GM21360 (cell line): ENCODE data around the gene CHMP1A.

Experiments
- ATAC-seq: cut with Tn5 transposase; IDR thresholded peaks from one replicate; pipeline ENCODE4 v1.9.1; 2021; ENCODE audit warnings: mild to moderate bottlenecking, moderate library complexity; ENCODE audit not compliant: unreplicated experiment

CHMP1A gene

DNA sequence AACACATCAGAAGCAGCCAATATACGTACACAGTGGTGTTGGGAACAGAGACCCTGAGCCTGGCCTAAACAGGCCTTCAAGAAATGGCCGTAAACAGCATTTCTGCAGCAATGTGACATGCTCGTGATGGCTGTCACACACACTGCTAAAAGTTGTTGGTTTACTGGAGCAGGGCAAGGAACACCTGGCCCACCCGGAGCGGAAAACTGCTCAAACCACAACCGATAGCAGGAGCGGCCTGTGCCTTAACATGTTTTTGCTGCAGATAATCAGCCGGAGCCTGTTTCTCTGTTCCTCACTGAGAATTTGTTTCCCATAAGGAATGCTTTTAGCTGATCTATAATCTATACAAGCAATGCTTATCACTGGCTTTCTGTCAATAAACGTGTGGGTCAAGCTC, 50.1 kb downstream of the CHMP1A start:
- ATAC-seq, result no peak

- ATAC-seq, result no peak
Measured at GRCh38 chr16:89606006-89606405, 51.5 kb downstream of the CHMP1A start.

DNA sequence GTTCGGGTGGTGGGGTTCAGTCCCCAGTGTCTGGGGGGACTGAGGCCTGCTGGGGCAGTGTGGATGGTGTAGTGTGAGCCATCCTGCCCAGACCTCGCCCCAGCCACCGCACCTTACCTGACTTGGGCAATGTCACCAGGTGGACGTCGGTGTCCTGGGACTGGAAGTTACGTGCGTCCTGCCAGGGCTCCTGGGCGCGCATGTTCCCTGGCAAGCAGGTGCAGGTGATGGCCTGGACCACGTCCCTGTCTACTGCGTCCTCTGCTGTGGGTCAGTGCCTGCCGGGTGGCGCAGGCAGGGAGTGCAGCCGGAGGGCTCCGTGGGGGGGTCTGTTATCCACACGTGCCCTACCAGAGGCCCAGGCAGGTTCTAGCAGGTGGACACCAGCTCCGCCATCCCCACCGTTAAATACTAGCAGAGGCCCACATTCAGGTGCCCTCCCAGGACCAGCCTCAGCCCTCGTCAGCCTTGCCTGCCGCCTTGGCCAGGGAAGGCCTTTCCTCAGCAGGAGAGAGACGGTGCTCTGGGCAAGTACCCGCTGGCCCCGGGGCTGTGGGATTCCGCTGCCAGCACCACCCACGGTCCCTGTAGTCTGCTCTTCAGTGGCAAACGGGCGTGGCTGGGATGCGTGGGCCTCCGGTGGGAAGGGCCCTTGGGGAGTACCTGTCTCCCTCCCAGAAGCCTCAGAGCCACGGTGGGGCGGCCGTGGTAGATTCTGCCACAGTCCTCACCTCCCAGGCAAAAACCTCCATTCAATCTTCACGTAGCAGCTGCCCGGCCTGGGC, 52.1 kb downstream of the CHMP1A start:
- ATAC-seq, result no peak

- no peak for ATAC-seq
Measured at GRCh38 chr16:89604764-89605163, 52.7 kb downstream of the CHMP1A start.

DNA sequence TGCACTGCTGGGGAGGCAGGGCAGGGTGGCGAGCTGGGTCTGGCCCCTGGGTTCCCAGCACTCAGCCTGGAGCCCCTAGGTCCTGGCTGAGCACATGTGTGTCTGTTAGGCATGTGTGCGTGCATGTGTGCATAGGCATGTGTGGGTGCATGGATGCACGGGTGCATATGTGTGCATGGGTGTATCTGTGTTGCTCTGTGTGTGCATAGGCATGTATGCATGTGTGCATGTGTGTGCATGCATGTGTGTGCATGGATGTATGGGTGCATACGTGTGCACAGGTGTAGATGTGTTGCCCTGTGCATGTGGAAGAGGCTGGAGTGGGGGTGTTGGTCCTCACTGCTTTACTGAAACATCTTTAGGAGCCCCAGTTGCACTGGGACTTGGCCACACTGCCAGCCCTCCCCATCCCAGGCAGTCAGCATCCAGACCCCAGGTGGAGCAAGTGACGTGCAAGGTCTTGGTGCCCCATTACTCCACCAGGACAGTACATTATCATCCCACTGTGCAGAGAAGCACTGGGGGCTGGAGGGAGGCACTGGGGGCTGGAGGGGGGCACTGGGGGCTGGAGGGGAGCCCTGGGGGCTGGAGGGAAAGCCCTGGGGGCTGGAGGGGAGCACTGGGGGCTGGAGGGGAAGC, 54.4 kb downstream of the CHMP1A start:
- ATAC-seq, result no peak

DNA sequence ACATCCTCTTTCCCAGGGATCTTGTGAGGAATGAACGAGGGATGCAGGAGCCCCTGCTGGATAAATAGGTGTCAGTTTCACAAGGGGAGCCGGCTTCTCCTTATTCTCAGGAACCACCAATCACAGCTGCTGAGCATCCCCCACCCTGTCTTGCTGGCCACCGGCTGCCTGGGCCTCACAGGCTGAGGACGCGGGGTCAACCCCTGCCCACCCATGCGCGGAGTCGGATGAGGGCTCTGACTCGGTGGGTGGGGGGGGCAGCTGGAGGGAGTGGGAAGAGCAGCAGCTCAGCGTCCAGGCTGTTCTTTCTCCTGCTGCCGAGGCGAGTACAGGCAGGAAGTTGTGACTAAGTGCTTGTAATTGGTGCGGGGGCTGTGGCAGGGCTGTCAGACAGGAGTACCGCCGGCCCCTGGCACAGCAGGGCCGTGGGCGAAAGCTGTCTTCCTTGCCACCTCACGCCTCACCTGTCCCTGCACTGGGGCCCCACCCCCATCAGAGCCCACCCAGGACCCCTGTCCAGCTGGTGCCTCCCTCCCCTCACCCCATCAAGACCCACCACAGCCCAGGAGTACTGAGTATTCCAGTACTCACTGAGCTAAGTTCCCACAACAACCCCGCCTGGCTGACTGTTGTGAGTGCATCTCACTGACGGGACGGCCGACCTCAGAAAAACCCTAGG, 55.1 kb downstream of the CHMP1A start:
- no peak for ATAC-seq

DNA sequence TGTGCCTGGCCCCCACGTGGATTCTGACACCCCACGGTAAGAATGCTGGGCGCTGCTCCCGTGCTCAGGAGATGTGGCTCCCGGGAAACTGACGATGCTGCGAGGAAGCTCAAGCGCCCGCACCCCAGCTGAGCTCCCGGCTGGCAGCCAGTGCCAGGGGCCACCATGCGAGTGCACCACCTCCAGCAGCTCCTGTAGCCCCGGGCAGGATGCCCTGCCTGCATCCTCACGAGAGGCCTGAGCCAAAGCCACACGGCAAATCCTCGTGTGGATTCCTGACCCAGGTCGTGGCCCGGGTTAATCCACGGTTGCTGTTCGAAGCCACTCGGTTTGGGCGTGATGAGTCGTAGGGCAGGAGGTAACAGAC, 55.6 kb downstream of the CHMP1A start:
- no peak for ATAC-seq

GRCh38 chr16:89600956-89601355, 56.6 kb downstream of the CHMP1A start:
- no peak for ATAC-seq

- no peak for ATAC-seq
Measured at GRCh38 chr16:89600427-89600826, 57.1 kb downstream of the CHMP1A start.

DNA sequence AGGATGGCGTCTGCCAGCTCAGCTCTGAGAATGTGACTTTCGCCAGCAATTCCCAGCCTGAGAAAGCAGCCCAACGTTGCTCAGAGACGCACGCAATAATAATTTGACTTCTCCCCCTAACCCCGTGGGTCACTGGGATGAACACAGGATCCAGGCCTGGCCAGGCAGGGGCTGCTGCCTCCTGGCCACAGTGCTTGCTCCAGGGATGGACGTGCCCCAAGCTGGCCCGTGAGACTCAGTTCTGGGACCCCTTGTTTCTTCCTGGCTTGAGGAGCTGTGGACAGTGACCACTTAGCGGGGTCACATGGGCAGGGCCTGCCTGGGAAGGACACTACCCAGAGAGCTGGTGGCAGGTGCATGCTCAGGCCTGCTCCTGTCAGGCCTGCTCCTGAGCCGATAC, 57.6 kb downstream of the CHMP1A start:
- ATAC-seq, result no peak

DNA sequence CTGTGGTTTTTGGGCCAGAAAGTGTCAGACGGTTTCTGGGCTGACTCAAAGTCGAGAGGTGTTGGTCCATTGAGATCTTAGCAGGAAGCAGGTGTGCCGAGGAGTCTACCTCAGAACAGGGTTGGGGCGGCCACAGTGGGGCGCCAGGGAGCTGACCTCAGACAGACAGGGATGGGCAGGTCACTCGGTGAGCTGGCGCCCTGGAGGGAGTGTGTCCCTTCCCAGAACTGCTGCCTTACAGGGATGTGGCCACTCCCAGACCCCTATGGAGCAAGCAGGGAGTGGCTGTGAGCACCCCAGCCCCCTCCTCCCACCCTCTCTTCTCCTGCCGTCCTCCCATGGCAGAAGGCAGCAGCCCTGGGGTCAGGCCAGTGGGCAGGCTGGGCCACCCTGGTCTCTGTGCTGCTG, 58.1 kb downstream of the CHMP1A start:
- no peak for ATAC-seq

DNA sequence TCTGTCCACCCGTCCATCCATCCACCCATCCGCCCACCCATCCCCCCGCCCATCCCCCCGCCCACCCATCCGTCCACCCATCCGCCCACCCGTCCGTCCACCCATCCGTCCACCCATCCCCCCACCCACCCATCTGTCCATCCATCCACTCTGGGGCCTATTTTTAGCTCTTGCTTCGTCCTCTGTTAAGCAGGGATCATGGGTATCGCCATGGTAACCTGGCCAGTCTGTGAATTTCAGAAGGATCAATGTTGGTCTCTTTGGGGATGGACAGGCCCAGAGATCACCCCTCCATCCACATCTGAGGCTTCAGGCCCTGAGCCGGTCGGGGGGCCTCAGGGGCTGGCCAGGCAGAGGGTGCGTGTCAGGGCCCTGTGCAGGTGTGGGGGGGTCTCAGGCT, 59.3 kb downstream of the CHMP1A start:
- ATAC-seq, result no peak

GRCh38 chr16:89596957-89597649, 60.4 kb downstream of the CHMP1A start:
- no peak for ATAC-seq

GRCh38 chr16:89596061-89596689, 61.3 kb downstream of the CHMP1A start:
- ATAC-seq, result no peak

DNA sequence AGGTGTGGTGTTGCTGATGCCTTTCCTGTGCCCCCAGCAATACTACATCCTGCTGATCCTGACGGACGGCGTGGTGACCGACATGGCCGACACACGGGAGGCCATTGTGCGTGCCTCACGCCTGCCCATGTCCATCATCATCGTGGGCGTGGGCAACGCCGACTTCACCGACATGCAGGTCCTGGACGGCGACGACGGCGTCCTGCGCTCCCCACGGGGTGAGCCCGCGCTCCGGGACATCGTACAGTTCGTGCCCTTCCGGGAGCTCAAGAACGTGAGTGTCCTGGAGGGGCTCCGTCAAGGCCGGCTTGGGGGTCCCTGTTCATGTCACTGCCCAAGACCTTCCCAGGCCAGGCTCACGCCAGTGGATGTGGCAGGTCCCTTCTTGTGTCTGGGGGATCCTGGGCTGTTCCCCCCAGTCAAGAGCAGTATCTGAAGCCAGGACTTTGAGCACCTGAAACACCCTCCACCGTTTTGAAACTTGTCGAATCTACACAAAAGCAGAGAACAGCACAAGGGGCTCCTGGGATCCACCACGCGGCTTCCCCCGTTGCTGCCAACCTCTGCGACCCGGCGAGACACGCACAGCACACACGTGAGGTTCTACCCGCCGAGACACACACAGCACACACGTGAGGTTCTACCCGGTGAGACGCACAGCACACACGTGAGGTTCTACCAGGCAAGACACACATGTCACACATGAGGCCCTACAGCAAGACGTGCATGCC, 62.0 kb downstream of the CHMP1A start:
- ATAC-seq, result no peak
